A673 (cell line): Measurements from ENCODE around the gene PNMA1. TPM values are rescaled to one million over a fixed set of nuclear protein-coding genes. Genes with fewer than 3 reads are reported as not detected.

Experiments
- BruUV-seq: library from RNA; stranded (reverse); fragments of 400-500 nt; replicated peaks from 2 replicates; lab custom pipeline; 2021; lab: Mats Ljungman, UMichigan
- CTCF ChIA-PET: fragments of 300-600 bp; sonication (Branson Sonifier 250); formaldehyde crosslinking; loops from one replicate; lab custom pipeline; 2022; ENCODE audit warnings: antibody characterized with exemption; lab: Charles Lee
- POLR2A ChIA-PET: fragments of 300-600 bp; sonication (Branson Sonifier 250); formaldehyde crosslinking; loops from one replicate; lab custom pipeline; 2022; ENCODE audit warnings: antibody characterized with exemption; ENCODE audit not compliant: low non-redundant PET; lab: Charles Lee
- DNase-seq: peaks from one replicate; pipeline ENCODE4 v3.0.0-alpha.2; 2015; ENCODE audit warnings: low spot score
- H3K27ac ChIP-seq: fragments of 200-600 bp; sonication (generic); 2 replicates; pipeline ENCODE4 v1.5.1; 2016; ENCODE audit warnings: mixed run types, low read depth, mild to moderate bottlenecking, mixed read lengths, antibody characterized with exemption, low read length; ENCODE audit not compliant: poor library complexity, severe bottlenecking
- H3K27me3 ChIP-seq: fragments of 200-600 bp; sonication (generic); replicated peaks from 2 replicates; pipeline ENCODE4 v1.6.1; 2017; ENCODE audit warnings: mixed run types, low read depth, mild to moderate bottlenecking, mixed read lengths, antibody characterized with exemption, low read length; ENCODE audit not compliant: insufficient read depth, poor library complexity
- H3K36me3 ChIP-seq: fragments of 200-600 bp; sonication (generic); 2 replicates; pipeline ENCODE4 v1.6.1; 2016; ENCODE audit warnings: mixed run types, mild to moderate bottlenecking, mixed read lengths, antibody characterized with exemption, low read length; ENCODE audit not compliant: insufficient read depth, poor library complexity, severe bottlenecking
- H3K4me1 ChIP-seq: fragments of 200-600 bp; sonication (generic); 2 replicates; pipeline ENCODE4 v1.6.1; 2017; ENCODE audit warnings: mixed run types, mild to moderate bottlenecking, mixed read lengths, antibody characterized with exemption, low read length; ENCODE audit not compliant: insufficient read depth, poor library complexity, severe bottlenecking
- H3K4me3 ChIP-seq: fragments of 200-600 bp; sonication (generic); 2 replicates; pipeline ENCODE4 v1.5.1; 2016; ENCODE audit warnings: low read depth, mixed run types, mild to moderate bottlenecking, mixed read lengths, low read length; ENCODE audit not compliant: poor library complexity, severe bottlenecking
- H3K9me3 ChIP-seq: fragments of 200-600 bp; sonication (generic); 2 replicates; pipeline ENCODE4 v1.6.1; 2016; ENCODE audit warnings: mixed run types, low read depth, mild to moderate bottlenecking, mixed read lengths, antibody characterized with exemption, low read length; ENCODE audit not compliant: poor library complexity, severe bottlenecking
- CTCF ChIP-seq: fragments of 300-800, 200-600 bp; sonication (generic); conservative IDR thresholded peaks from 2 replicates; pipeline ENCODE4 v1.5.1; 2017; ENCODE audit warnings: low read depth, mild to moderate bottlenecking, antibody characterized with exemption, low read length, moderate library complexity, mixed read lengths
- EZH2 ChIP-seq: fragments of 200-600 bp; sonication (generic); IDR thresholded peaks from 2 replicates; pipeline ENCODE4 v1.6.1; 2017; ENCODE audit warnings: borderline replicate concordance, low read depth, mild to moderate bottlenecking, mixed read lengths, antibody characterized with exemption, low read length; ENCODE audit not compliant: poor library complexity, severe bottlenecking
- intact Hi-C: fragments of 100-400 bp; cut with micrococcal nuclease; formaldehyde crosslinking; loops from one replicate; pipeline ENCODE4 v1.10.0; 2022; ENCODE audit not compliant: unreplicated experiment
- total RNA-seq: library from RNA; stranded (reverse); gene quantifications from 2 replicates; pipeline ENCODE4 v1.2.3, GENCODE V29; 2021

PNMA1 gene
- total RNA-seq, 1 experiment from 2014 or later = 51.4 TPM

- DNase-seq = no peak
- Histone ChIP-seq H3K27ac (no peak overlapping the region), H3K27me3 (no peaks in the 10 kb centered on the region), H3K9me3 (no peaks in the 10 kb centered on the region), H3K36me3 (no peaks in the 10 kb centered on the region), H3K4me3 (no peak overlapping the region), H3K4me1 (peaks cover 5% of the 10 kb centered on the region)
- no TSS peak for BruUV-seq
- no peak for TF ChIP-seq EZH2
- no peak for TF ChIP-seq CTCF
- POLR2A ChIA-PET = no interaction called here
- intact Hi-C loops = no loop called here
- CTCF ChIA-PET = no interaction called here
These were observed 49.1 kb downstream of the PNMA1 start for GRCh38 chr14:73665130-73665529.

GRCh38 chr14:73663548-73664212 is 50.5 kb downstream of the PNMA1 start:
- ChIA-PET CTCF (interaction anchor here (0.7 kb wide), 1 partner anchor 975 kb away, joined by 6 read pairs; no protein-coding TSS in a partner anchor), POLR2A (interaction anchor here (0.6 kb wide), 1 partner anchor 19 kb away, joined by 5 read pairs; no protein-coding TSS in a partner anchor)
- no TSS peak for BruUV-seq
- no peak for DNase-seq
- Histone ChIP-seq H3K9me3 (no peaks in the 10 kb centered on the region), H3K27me3 (no peaks in the 10 kb centered on the region), H3K27ac (no peak overlapping the region), H3K4me3 (no peak overlapping the region), H3K36me3 (no peaks in the 10 kb centered on the region), H3K4me1 (no peaks in the 10 kb centered on the region)
- intact Hi-C loops = no loop called here
- no peak for TF ChIP-seq CTCF
- no peak for TF ChIP-seq EZH2

GRCh38 chr14:73662487-73662943 is 51.7 kb downstream of the PNMA1 start:
- CTCF ChIA-PET = interaction anchor here (0.7 kb wide), 1 partner anchor 92 kb away, joined by 3 read pairs; no protein-coding TSS in a partner anchor
- no peak overlapping the region for H3K27ac ChIP-seq
- no peak for TF ChIP-seq EZH2
- TF ChIP-seq CTCF = peak; percentile 36
- H3K27me3 ChIP-seq = no peaks in the 10 kb centered on the region
- H3K36me3 ChIP-seq = no peaks in the 10 kb centered on the region
- H3K9me3 ChIP-seq = no peaks in the 10 kb centered on the region
- intact Hi-C loops = no loop called here
- BruUV-seq = no TSS peak
- DNase-seq = peak; percentile 84
- H3K4me3 ChIP-seq = no peak overlapping the region
- POLR2A ChIA-PET = no interaction called here
- H3K4me1 ChIP-seq = no peaks in the 10 kb centered on the region
